H4 (cell line): ENCODE results near the gene MELTF. TPM values are rescaled to one million over a fixed set of nuclear protein-coding genes. Genes with fewer than 3 reads are reported as not detected.

Source experiments
- DNase-seq: peaks from one replicate; pipeline ENCODE4 v3.0.0-alpha.2; 2015; ENCODE audit warnings: low spot score
- total RNA-seq: library from RNA; depleted of rRNA; stranded (reverse); fragments of >200 nt; shearing (Covaris generic); gene quantifications from 2 replicates; pipeline ENCODE4 v1.2.3, GENCODE V29; 2014

The MELTF gene
- total RNA-seq, 1 experiment from 2014 or later: 4.9 TPM

DNA sequence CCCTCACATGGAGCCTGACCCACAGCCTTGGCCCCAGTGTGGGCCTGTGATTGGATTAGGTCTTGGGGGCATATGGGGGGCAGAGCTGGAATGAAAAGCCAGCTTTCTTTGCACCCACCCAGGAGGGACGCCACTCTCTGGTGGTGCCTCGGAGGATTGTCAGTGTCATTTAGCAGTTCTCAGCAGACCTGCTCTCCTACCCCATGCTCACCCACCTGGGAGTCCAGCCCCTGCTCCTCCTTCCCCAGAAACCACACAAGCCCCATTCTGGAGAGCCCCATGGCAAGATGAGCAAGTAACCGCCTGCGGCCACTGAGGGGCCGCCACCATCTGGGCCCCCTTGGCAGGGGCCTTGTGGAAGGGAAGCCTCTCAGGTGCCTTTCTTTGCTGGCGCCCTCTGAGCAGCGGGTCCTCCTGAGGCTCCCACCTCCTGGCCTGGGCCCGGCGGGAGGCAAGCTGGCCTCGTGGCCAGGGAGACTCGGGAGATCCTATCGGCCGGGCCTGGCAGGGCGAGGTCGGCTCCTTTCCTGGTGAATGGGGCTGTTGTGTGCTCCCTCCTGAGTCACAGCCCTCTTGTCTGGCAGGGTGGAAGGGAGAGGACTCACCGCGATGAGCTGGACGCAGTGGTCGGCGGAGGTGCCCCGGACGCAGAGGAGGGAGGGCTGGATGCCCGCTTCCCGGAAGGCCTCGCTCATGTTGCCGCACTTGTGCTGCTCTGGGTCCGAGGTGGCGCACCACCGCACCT lies 2.3 kb downstream of the MELTF start:
- no peak for DNase-seq

DNA sequence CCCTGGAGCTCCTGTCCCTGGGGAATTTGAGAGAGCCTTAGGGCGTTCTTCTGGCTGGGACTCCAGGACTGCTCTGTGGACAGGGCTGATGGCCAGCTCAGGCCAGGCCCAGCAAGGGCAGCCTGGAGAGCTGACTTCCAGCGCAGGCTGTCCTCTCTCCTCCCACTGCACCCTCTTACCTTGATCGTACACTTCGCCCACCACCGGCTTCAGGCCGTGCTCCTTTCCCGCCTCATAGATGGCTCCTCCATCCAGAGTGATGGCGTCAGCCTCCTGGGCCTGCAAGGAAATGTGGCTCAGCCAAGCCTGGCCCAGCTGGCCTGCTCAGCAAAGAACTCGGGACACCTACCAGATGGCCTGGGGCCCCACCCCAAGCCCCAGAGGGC lies 3.1 kb downstream of the MELTF start:
- DNase-seq: no peak

DNA sequence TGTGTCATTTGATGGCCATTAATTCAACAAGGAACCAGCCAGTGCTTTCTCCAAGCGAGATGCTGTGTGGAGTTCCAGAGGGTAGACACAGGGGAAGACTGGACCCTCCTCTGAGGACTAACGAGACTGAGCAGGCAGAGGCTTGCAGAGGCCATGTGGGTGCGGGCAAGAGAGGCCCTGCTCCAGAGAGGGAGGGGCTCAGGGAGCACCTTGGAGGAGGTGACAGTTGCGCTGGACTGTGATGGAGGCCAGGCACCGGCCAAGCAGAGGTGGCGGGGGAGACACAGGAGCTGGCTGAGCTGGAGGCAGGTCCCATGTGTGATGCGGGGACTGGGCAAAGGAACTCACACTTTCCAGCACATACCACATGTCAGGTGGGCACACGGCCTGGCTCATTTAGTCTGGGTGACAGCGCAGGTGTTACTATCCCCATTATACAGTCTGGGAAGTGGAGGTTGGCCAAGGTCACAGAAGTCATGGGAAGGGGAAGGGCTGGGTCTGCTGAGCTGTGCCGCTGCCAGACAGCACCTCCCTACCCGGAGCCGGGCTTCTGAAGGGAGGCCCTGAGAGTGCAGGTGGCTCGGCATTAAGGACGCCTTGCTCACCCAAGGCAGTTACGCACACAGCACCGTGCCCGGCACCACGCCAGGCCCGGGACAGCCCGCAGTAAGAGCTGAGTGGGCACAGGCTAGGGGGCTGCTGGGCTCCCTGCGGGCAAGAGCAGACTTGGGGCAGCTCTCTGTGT lies 3.7 kb downstream of the MELTF start:
- DNase-seq: no peak

DNA sequence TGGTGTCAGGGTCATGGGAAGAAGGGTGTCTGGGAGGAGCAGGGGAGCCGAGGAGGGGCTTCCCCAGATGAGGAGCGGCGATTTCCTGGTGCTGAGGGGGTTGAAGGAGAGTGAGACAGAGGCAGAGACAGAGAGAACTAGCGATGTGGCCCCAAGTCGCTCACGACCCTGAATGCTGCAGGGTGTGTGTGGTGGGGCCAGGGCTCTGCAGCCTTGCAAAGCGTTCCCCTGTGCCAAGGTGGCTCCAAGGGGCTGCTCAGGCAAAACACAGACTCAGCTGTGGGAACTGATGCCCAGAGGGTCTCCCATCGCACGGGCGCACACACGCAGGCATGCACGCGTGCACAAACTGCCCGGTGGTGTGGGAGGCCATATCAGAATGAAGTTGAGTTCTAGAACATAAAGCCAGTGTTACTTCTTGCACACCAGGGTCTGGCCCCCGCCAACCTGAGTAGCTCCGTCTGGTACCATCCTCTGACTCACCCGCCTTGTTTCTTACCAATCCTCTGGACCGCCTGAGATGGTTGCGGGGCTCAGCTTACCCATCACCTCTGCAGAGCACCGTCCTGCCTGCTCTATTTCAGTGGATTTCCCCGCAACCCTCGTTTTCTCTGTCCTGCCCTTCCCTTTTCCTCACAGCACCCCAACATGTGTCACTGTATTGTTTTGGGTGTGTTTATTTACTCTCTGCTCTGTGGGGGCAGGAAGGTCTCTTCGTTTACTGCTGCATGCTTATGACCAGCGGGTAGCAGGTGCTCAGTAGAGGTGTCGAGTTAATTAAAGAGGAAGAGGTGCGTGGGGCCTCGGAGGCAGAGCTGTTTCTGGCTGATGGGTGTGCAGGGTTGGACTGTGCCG lies 4.5 kb downstream of the MELTF start:
- no peak for DNase-seq

DNA sequence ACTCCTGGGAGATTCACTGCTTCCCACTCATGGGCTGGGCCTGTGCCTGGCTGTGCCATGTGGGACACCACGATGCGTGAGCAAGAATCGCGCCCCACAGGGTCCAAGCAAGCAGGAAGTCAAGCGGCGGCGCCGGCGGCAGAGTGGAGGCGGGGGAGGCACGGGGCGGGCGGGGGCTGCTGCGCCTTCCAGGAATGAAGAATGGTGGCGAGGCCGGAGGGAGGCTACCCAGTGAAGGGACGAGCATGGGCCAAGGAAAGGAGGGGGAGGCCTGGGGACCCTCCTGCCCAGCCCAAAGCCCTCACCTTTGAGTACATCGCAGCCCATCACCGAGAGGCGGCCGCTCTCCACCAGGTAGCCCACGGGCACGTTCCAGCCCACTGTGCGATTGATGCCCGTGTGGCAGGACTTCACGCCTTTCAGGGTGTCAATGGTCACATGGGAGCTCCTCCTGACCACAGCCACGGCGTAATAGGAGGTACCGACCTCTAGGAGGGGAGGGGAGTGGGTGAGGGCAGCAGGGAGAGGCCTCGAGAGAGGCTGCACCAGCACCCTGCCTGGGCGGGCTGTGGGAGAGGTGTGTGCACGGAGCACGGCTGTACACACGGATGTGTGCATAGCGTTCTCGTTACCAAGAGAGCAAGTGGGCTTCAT lies 5.5 kb downstream of the MELTF start:
- DNase-seq: no peak

DNA sequence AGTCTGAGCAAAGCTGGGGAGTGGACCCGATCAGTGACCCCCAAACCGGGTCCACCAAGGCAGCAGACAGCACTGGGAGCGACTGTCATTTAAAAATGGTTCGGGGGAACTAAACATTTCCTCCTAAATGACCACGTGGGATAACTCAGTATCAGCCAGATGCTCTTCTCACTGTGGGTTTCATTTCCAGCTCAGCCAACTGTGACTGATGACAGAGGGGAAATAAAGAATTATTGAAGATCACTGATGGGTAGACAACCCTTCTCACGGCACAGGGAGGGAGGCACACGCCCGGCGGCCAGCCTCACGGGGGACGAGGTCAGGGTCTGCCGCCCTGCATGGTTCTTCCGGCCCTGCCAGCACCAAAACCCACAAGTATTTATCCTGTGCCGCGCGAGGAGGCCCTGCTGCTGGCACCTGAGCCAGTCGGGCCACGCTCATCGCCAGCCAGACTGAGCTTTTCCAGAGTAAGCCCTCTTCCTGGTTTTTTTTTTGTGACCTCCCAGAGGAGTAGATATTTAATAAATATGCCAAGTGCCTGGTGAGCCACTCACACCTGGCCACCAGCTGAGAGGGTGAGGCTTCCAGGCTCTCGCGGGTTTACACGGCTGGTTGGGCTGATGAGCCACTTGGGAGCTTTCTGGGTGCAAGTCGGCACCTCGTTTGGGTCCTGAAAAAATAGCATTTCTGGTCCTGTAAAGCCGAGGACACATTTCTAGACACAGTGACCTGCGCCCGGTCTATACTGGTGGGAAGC lies 6.2 kb downstream of the MELTF start:
- DNase-seq: no peak

DNA sequence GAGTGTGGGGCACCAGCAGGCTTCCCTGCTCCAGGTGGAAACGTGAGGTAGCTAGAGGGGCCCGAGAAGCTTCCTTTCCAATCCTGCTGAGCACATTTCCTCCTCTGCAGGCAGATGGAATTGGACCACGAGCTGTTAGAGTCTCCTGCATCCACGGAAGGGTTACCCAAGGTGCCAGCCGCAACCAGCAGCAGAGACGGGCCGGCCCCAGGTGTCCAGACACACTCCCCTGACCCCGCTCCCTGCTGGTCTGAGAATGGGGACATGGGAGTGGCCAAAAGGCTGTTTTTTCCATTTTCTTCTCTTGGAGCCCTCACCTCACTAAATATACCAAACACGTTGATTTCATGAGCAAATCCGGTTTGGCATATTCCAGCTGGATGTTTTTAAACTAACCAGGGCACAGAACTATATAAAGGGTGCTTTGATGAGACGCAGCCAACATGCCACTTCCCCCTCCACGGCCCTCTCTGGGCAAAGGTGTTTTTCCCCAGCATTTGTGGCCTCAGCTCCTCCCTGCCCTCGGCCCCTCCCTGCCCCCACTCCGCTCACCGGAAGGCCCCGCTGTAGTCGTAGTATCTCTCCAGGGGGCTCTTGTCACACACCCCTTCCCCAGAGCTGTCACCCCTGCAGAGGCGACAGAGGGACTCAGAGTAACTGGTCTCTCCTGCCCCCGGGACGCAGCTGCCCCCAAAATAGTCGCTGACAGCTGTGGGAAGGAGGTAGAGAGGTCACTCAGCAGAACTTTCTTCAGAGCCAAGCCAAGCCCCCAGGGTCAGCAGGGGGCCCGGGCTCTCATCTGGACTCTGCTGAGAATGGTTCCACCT lies 7.0 kb downstream of the MELTF start:
- DNase-seq: no peak

DNA sequence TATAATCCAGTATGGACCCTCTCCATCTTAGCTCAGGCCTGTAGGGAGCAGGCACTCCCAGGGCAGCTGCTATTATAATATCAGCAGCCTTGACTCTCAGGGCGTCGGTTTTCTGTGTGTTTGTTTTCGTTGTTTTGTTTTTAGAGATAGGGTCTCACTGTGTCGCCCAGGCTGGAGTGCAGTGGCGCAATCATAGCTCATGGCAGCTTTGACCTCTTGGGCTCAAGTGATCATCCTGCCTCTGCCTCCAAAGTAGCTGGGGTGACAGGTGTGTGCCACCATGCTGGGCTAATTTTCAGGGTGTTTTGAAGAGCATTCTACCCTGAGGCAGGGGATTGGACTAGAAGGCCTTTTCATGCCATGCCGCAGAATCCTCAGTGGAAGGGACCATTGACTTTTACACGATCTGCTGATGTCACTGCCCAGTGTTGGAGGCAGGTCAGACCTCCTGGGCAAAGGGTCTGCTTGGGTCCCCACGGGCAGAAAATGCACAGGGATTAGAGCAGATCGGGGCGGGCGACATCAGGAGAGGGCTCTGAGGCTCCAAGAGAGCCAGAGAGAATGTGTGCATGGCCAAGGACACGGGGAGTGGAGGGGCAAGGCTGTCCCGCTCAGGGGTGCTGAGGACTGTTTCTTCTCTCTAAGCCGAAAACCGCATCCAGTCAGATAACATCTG lies 7.8 kb downstream of the MELTF start:
- no peak for DNase-seq

DNA sequence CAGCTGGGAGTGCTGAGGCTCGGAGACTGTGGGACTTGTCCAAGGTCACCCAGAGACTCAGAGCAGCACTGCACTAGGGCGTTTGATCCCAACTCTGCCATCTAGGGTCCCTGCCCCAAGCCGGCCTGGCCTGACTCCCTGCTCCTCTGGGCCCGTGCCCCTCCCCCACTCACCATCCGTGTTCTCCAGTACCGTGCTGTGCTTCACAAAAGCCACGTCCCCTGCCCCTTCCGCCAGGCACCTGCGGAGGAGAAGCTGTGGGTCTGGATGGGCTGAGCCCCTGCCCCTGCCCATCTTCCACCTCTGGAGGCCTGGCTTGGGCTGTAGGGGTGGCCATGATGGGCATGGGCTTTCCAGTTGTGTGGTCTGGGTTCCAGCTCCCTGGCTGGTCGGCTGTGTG lies 8.4 kb downstream of the MELTF start:
- DNase-seq: no peak

DNA sequence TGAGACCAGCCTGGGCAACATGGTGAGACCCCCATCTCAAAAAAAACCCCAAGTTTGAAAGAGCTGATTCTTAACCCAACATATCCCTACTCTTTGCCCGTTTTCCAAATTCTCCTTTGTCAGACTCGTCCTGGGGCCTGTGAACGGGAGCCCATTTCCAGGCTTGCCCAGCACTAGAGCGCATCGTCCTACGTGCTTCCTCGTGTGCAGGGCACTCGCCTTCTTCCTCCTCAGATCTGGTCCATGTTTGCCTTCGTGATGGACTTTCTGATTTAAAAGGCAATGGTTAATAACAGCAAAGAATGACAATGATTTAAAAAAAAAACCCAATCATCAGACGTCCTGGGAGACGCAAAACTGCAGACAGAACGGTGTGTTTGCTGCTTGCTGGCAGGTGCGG lies 10.1 kb downstream of the MELTF start:
- no peak for DNase-seq

DNA sequence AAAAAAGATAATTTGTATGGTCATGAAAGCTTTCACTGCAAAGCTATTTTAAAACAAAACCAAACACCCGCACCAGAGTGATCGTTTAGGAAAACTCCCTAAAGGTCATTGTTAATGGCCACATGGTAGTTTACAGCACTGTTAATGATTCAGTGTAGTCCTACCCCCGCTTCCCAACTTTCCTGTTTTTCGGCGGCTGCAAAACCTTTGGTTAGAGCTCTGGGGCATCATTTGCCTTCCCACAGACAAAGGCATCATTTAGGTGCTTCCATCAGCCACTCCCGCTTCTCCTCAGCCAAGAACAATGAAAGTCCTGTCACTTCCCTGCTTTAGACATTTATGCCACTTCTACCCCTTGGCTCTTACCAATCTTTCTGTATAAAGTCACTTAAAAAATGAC lies 10.6 kb downstream of the MELTF start:
- no peak for DNase-seq

DNA sequence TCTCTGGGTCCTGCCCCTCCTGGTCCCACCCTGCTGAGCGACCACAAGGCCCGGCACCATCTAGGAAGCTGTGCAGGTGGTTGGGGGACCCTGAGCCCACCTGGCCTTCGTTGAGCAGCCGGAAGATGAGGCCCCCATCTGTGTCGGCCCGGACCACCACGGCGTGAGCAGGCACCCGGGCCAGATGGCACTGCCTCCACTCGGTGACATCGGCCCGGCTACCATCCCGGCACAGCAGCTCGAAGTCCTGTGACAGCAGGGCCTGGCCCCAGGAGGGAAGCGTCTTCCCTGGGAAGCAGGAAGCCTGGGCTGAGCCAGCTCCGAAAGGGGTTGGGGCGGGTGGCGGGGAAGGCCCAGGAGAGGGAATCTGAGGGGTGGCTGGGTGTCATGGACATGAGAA lies 12.6 kb downstream of the MELTF start:
- no peak for DNase-seq

DNA sequence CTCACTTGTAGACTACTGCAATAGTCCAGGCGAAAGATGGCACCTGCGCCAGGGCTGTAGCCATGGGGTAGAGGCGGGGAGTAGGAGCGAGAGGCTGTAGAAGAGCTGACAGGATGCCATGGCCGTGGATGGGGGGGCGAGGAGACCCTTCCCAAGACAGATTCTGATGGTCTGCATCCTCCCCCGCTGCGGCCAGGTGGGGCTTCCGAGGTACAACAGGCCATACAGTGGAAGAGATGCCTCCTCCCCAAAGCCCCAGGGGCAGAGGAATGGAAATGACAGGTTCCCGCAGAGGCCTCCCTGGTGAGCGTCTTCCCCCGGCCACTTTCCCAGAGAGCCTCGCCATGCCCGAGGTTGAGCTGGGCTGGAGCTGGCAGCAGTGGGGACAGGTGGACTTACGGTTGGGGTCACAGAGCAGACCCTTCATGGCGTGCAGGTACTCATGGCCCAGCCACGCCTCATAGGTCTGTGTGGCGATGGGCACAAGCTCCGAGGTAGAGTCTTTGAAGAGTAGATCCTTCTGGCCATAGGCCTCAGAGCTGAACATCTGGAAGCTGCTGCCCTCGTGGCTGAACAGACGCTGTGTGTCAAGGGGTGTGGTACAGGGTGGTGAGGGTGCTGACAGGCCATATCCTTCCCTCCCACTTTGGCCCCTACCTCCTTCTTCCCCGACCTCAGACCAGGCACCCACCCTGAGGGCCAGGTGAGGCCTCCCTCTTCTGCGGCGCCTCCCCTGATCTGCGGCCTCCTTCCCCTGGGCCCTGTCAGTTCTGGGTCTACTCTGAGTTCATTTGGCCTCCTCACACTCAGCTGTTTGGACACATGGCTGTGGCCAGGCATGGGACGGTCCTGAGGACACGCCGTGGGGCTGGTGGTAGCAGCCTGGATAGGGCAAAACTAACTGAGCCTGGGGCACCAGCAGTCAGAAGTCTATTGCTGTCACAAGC lies 13.6 kb downstream of the MELTF start:
- DNase-seq: no peak

DNA sequence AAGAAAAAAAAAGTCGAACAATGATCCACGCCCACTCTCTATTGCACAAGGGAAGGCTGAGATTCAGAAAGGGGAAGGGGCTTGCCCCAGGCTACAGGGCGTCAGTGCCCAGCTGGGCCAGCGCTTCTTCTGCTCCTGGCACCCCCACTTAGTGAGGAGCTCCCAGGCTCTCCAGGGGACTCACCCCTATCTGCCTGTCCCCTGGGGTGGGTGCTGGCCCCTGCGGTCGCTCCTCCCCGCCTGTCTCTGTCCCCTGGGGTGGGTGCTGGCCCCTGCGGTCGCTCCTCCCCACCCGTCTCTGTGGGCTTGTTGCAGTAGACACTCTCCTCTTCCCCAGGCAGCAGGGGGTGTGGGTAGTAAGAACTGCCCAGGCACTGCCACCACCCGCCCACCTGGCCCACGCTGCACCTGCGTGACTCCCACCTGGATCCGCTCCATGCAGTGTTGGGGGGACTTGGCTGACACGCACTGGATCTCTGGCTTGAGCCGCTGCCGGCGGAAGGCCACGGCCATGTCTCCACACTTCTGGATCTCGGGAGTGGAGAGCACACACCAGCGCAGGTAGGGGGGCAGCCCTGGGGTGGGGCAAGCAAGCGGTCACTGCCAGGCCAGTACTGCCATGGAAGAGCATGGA lies 14.6 kb downstream of the MELTF start:
- no peak for DNase-seq

DNA sequence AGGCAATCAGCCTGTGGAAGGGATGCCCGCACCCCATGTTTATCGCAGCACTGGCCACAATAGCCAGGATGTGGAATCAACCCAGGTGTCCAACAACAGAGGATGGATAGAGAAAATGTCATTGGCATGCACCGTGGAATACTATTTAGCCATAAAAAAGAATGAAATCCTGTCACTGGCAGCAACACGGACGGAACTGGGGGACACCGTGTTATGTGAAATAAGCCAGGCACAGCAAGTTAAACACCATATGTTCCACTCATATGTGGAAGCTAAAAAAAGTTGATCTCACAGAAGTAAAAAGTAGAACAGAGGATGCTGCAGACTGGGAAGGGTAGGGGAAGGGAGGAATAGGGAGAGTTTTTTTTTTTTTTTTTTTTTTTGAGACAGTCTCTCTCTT lies 15.6 kb downstream of the MELTF start:
- DNase-seq: no peak

DNA sequence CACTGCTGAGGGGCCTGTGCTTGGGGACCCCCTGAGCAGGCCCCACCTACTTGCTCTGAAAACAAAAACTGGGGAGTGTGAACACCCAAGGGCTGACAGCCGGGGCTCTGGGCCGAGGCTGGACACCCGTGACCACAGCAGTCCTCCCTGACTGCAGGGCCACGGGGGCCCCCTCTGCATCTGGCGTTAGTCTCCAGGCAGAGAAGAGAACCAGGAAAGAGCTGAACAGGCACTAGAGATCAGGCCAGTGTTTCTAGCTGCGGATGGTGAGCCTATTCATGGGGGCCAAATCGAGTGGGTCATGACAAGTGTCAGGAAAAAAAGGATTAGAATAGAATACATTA lies 17.1 kb downstream of the MELTF start:
- no peak for DNase-seq

DNA sequence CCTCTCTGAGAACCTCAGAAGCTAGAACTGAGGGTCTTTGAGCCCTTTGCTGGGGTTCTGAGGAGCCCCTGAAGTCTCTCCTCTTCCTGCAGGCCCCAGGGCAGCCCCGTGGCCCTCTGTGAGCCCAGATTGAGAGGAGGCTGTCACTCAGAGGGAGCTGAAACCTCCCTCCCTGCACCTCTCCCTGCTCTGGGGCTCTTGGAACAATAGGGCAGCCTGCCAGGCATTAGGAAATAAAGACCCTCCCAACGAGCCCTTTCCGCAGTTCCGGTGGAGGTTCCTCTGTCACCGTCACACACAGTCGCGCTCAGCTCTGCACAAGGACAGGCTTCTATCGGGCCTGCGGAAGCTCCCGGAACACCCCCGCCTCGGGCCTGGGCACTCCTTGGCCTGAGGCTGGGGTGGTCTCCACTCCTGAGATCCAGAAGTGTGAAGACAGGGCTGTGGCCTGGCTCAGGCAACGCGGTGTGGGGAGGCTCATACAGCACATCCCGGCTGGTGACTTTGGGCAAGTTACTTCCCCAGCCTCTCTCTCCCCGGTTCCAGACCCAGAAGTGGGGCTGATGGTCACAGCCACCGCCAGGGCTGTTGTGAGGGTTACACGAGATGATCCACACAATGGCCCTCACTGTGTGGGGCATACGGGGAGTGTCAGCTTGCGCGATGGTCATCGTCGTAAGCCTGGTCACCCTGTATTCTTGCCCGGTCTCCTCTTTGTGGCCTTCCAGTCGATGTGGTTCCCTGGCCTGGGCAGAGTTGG lies 17.7 kb downstream of the MELTF start:
- no peak for DNase-seq
